ENCODE measurements around the gene P2RY6.
A peak's percentile ranks its signal among the peaks of the same experiment; 100 is the strongest.

P2RY6 gene

DNA sequence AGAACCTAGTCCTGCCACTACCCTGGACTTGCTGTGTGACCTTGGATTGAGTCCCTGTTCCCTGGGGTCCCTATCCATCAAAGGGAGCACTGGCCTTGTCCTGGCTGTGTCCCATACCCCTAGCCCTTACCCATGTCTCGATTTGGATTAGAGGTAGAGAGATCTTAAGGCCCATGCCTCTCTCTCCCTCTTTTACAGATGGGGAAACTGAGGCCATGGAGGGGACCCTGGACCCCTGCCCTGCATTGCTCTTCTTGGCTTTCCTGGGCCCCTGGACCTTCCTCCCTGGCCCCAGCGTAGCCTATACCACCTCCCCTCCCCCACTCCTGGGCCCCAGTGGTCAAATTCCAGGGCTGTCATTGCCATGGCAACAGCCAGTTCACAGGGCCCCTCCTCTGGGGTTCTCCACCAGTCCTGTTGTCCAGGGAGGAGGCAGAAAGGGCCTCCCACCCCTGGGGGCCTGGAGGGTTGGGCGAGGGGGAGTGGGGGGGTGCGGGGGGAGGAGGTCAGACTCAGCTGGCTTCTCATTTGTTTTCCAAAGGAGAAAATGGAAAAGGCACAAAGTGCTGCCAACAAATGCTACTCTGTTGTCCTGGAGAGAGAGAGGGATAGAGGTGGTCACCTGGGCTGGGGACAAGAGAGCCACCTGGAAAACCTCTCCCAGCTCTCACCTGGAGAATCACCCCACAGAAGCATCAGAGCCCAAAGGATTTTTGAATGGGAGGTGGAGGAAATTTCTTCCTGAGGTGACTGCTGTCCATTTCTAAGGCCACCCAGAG is 59.2 kb downstream of the P2RY6 start:
- Histone ChIP-seq H3K36me3 (no peaks in the 10 kb centered on the region), H3K27ac (no peak overlapping the region), H3K9me3 (no peaks in the 10 kb centered on the region), H3K4me1 (ENCODE audit: control insufficient read depth in 1 of 2, insufficient read depth in 1 of 2, low read depth in 1 of 2, low read length in 1 of 2) (peaks cover 38 to 56% of the 10 kb centered on the region in 2 experiments), H3K27me3 (no peaks in the 10 kb centered on the region), H3K4me3 (ENCODE audit: low read depth in 1 of 2, low read length in 1 of 2) (no peak overlapping the region)
- TF ChIP-seq, protein P1, sequence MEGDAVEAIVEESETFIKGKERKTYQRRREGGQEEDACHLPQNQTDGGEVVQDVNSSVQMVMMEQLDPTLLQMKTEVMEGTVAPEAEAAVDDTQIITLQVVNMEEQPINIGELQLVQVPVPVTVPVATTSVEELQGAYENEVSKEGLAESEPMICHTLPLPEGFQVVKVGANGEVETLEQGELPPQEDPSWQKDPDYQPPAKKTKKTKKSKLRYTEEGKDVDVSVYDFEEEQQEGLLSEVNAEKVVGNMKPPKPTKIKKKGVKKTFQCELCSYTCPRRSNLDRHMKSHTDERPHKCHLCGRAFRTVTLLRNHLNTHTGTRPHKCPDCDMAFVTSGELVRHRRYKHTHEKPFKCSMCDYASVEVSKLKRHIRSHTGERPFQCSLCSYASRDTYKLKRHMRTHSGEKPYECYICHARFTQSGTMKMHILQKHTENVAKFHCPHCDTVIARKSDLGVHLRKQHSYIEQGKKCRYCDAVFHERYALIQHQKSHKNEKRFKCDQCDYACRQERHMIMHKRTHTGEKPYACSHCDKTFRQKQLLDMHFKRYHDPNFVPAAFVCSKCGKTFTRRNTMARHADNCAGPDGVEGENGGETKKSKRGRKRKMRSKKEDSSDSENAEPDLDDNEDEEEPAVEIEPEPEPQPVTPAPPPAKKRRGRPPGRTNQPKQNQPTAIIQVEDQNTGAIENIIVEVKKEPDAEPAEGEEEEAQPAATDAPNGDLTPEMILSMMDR (IDR thresholded peaks at IDR 0.05): no peak

DNA sequence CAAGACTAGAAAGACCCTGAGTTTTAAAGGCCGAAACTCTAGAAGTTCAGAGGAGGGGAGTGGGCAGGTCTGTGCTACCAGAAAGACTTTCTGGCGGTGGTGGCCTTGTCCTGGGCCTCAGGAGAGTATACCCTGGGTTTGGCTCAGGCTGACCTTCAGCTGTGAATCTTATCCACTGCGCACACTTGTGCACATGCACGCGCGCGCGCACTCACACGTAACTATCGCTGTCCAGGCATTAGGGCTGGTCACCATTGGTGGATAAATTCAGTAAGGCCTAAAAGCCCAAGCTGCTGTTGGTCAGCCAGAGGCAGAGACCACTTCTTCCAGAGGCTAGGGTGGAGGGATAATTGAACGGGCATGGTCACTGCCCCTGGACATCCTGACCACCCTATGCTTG is 61.0 kb downstream of the P2RY6 start:
- Histone ChIP-seq H3K9me3 (no peaks in the 10 kb centered on the region), H3K27me3 (no peaks in the 10 kb centered on the region), H3K27ac (no peak overlapping the region), H3K4me1 (ENCODE audit: control insufficient read depth in 1 of 2, insufficient read depth in 1 of 2, low read depth in 1 of 2, low read length in 1 of 2) (peaks cover 22 to 37% of the 10 kb centered on the region in 2 experiments), H3K4me3 (ENCODE audit: low read depth in 1 of 2, low read length in 1 of 2) (no peak overlapping the region), H3K36me3 (no peaks in the 10 kb centered on the region)
- TF ChIP-seq, protein P1 (IDR thresholded peaks at IDR 0.05): no peak

DNA sequence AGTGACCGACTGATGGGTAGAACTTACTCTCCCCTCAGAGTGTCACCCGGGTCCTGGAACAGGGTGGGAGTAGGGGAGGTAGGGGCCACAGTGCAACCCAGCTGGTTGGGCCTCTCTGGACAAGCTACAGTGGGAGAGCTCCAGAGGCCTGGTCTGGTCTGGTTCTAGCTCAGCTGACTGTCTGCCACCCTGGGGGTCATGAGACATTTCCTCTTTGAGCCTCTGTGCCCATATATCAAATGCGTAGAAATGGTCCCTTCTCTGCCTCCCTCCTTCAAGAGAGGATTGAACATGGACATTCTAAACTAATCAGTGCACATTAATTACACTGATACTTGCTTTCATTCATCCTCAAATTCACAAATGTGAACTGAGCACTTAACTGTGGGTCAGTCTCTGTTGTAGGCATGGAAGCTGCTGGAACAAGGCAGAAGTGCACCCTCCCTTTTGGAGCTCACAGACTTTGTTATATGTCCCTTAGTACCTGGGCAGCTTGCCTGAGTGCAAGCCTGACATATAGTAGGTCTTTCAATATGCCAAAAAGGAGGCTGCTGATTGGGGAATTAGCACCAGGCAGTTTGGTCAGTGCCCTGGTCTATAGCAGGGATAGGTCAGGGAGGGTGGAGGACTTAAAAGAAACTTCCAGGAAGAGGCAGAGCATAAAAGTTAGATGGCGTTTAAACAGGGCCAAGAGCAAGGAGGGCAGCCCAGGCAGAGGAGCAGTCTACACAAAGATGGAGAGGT is 61.7 kb downstream of the P2RY6 start:
- no peak overlapping the region for H3K27ac ChIP-seq
- no peaks in the 10 kb centered on the region for H3K27me3 ChIP-seq
- TF ChIP-seq, protein P1 (IDR thresholded peaks at IDR 0.05): no peak
- no peaks in the 10 kb centered on the region for H3K9me3 ChIP-seq
- no peak overlapping the region for H3K4me3 ChIP-seq (ENCODE audit: low read depth in 1 of 2, low read length in 1 of 2)
- peaks cover 16 to 31% of the 10 kb centered on the region in 2 experiments for H3K4me1 ChIP-seq (ENCODE audit: control insufficient read depth in 1 of 2, insufficient read depth in 1 of 2, low read depth in 1 of 2, low read length in 1 of 2)
- H3K36me3 ChIP-seq: no peaks in the 10 kb centered on the region

DNA sequence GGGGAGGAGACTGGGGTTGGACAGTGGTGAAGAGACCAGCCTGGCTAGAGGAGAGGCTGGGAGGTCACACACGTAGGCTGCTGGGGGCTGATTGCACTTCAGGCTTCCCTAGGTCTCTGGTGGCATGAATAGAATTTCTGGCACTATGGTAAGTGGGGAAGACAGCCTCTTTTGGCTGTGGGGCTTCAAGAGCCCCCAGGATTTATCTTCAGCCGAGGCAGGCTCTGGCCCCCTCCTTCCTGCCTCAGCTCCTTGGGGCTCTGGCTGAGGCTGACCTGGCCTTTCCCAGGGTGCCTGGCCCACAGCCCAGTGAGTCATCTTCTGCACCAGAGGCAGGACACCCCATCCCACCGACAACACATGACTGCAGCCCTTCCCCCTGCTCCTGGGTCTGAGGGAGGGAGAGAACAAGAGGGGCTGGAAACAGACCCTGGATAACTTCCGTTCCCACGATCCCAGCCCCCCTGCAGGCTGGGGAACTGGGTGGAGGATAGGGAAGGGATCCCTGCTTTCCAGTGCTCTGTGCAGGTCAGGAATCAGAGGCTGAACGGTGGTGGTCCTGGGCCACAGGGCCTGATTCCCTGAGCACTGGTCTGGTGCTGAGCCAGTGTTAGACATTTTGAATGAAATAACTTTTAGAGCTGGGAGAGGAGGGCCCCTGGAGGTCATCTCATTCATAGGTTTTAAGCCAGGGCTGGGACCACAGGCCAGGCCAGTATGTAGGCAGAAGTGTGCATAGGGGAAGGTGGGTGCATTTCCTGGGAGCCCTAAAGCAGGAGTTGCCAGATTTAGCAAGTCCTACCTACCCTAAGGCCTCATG is 62.5 kb downstream of the P2RY6 start:
- Histone ChIP-seq H3K27me3 (no peaks in the 10 kb centered on the region), H3K27ac (no peak overlapping the region), H3K4me1 (ENCODE audit: control insufficient read depth in 1 of 2, insufficient read depth in 1 of 2, low read depth in 1 of 2, low read length in 1 of 2) (peaks cover 13 to 25% of the 10 kb centered on the region in 2 experiments), H3K4me3 (ENCODE audit: low read depth in 1 of 2, low read length in 1 of 2) (no peak overlapping the region), H3K9me3 (no peaks in the 10 kb centered on the region), H3K36me3 (no peaks in the 10 kb centered on the region)
- TF ChIP-seq, protein P1 (IDR thresholded peaks at IDR 0.05): no peak

DNA sequence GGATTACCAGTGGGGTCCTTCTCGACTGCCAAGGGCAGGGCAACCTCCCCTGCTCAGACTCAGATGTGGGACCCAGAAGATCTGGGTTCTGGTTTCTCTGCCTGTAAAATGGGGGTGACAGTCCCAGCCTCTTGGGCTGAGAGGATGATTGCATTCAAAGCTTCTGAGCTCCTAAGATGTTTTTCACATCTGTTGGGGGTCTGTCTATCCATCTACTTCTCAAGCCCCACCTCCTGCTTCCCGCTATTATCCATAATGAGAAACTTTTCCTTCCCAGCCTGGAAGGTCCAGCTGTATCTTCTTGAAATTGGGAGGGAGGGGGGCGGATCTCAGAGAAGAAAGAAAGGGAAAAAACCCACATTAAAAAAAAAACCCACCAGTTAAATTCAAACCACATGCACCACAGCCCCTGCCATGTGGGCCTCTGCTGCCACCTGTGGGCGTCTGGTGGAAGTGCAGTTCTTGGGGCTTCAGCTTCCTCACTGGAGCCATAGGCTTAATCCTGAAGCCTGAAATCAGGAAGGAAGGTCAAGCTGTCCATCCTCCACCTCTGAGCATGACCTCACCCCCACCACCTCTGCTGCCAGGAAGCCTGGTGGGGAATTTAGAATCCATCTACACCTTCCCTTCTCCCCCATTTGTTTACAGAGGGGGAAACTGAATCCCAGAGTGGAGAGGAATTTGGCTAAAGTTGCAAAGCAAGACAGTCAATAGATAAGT is 63.2 kb downstream of the P2RY6 start:
- peaks cover 13 to 22% of the 10 kb centered on the region in 2 experiments for H3K4me1 ChIP-seq (ENCODE audit: control insufficient read depth in 1 of 2, insufficient read depth in 1 of 2, low read depth in 1 of 2, low read length in 1 of 2)
- no peak overlapping the region for H3K4me3 ChIP-seq (ENCODE audit: low read depth in 1 of 2, low read length in 1 of 2)
- no peaks in the 10 kb centered on the region for H3K36me3 ChIP-seq
- H3K9me3 ChIP-seq: no peaks in the 10 kb centered on the region
- TF ChIP-seq, protein P1 (IDR thresholded peaks at IDR 0.05): peak; percentile 96
- no peak overlapping the region for H3K27ac ChIP-seq
- H3K27me3 ChIP-seq: no peaks in the 10 kb centered on the region

Data from neutrophil (primary cell).